OCI-LY3 (cell line): ENCODE data around the gene BLID.

Experiments
- CTCF ChIP-seq: fragments of 200-600, 300-600 bp; sonication (generic); IDR thresholded peaks from 2 replicates; pipeline ENCODE4 v1.5.1; 2014; ENCODE audit warnings: antibody characterized with exemption, low read length, low read depth
- EZH2phosphoT487 ChIP-seq: fragments of 200-600 bp; shearing (Covaris generic); IDR thresholded peaks from 2 replicates; pipeline ENCODE4 v1.6.1; 2018; ENCODE audit warnings: antibody characterized with exemption, mixed run types, low read depth

- no peak for TF ChIP-seq CTCF
- no peak for TF ChIP-seq EZH2phosphoT487
Observed at GRCh38 chr11:122068837-122069236, 47.2 kb downstream of the BLID start.
